Neuronal stem cell (in vitro differentiated cells): Measurements from ENCODE around the gene PLCXD3.
"Not testable (repeated sequence)": the region's sequence is repeated elsewhere in the genome, so short reads cannot be mapped to it uniquely, and the experiment has no call there.

Source experiments
- DNase-seq: peaks from one replicate; pipeline ENCODE4 v3.0.0-alpha.2; 2013; ENCODE audit warnings: low spot score
- H2AFZ ChIP-seq: one replicate; pipeline ENCODE4 v1.6.1; 2013; ENCODE audit warnings: mild to moderate bottlenecking, low read length, inconsistent platforms
- H2AK5ac ChIP-seq: 2 replicates; pipeline ENCODE4 v1.6.1; 2013; ENCODE audit warnings: low read depth, mild to moderate bottlenecking, inconsistent platforms, low read length, moderate library complexity, mixed read lengths
- H2BK120ac ChIP-seq: 2 replicates; pipeline ENCODE4 v1.6.1; 2013; ENCODE audit warnings: low read depth, mild to moderate bottlenecking, inconsistent platforms, low read length, moderate library complexity, mixed read lengths
- H2BK12ac ChIP-seq: one replicate; pipeline ENCODE4 v1.6.1; 2013; ENCODE audit warnings: low read length, inconsistent platforms
- H2BK15ac ChIP-seq: 2 replicates; pipeline ENCODE4 v1.6.1; 2013; ENCODE audit warnings: mild to moderate bottlenecking, low read length, inconsistent platforms, mixed read lengths
- H2BK5ac ChIP-seq: one replicate; pipeline ENCODE4 v1.6.1; 2013; ENCODE audit warnings: inconsistent platforms, mild to moderate bottlenecking, low read length, moderate library complexity
- H3K14ac ChIP-seq: one replicate; pipeline ENCODE4 v1.6.1; 2013; ENCODE audit warnings: low read length, inconsistent platforms
- H3K18ac ChIP-seq: 2 replicates; pipeline ENCODE4 v1.6.1; 2013; ENCODE audit warnings: low read length, inconsistent platforms
- H3K23ac ChIP-seq: 2 replicates; pipeline ENCODE4 v1.6.1; 2013; ENCODE audit warnings: low read depth, mild to moderate bottlenecking, mixed read lengths, low read length, inconsistent platforms; ENCODE audit not compliant: poor library complexity
- H3K27ac ChIP-seq: replicated peaks from 3 replicates; pipeline ENCODE4 v1.5.1; 2013; ENCODE audit warnings: low read length, inconsistent platforms
- H3K27me3 ChIP-seq, 3 experiments: 2 replicates each; pipeline ENCODE4 v1.6.1; 2013; ENCODE audit warnings: low read length in 3 of 3, mild to moderate bottlenecking in 2 of 3, inconsistent platforms in 1 of 3, low read depth in 1 of 3, mixed read lengths in 1 of 3, moderate library complexity in 1 of 3; ENCODE audit not compliant: control insufficient read depth in 3 of 3, insufficient read depth in 3 of 3
- H3K36me3 ChIP-seq, 2 donors: replicated peaks in 1 of 2; 2 replicates each; pipeline ENCODE4 v1.6.1; 2013; ENCODE audit warnings: low read length in 2 of 2; ENCODE audit not compliant: control insufficient read depth in 2 of 2, insufficient read depth in 2 of 2
- H3K4ac ChIP-seq: 2 replicates; pipeline ENCODE4 v1.6.1; 2013; ENCODE audit warnings: inconsistent platforms, mild to moderate bottlenecking, low read length, moderate library complexity
- H3K4me1 ChIP-seq, 2 donors: 1 replicate in 1 of 2; 2 replicates in 1 of 2; pipeline ENCODE4 v1.6.1; 2013; ENCODE audit warnings: low read length in 2 of 2, low read depth in 1 of 2; ENCODE audit not compliant: control insufficient read depth in 2 of 2, insufficient read depth in 1 of 2
- H3K4me2 ChIP-seq: one replicate; pipeline ENCODE4 v1.6.1; 2013; ENCODE audit warnings: mild to moderate bottlenecking, low read length, inconsistent platforms; ENCODE audit not compliant: insufficient read depth, poor library complexity, severe bottlenecking
- H3K4me3 ChIP-seq, 2 donors: 2 replicates each; pipeline ENCODE4 v1.5.1; 2013; ENCODE audit warnings: low read length in 2 of 2, mild to moderate bottlenecking in 2 of 2, inconsistent platforms in 1 of 2, moderate library complexity in 1 of 2
- H3K79me1 ChIP-seq: one replicate; pipeline ENCODE4 v1.6.1; 2013; ENCODE audit warnings: low read depth, mild to moderate bottlenecking, inconsistent platforms, low read length, moderate library complexity
- H3K9ac ChIP-seq: one replicate; pipeline ENCODE4 v1.6.1; 2013; ENCODE audit warnings: mild to moderate bottlenecking, low read depth, low read length, inconsistent platforms; ENCODE audit not compliant: poor library complexity
- H3K9me3 ChIP-seq, 2 donors: replicated peaks in 1 of 2; 2 replicates each; pipeline versions ENCODE3 to v1.6.1; 2013; ENCODE audit warnings: low read length in 2 of 2, mild to moderate bottlenecking in 2 of 2, inconsistent platforms in 1 of 2, low read depth in 1 of 2, mixed read lengths in 1 of 2, moderate library complexity in 1 of 2; ENCODE audit not compliant: control insufficient read depth in 2 of 2, insufficient read depth in 1 of 2
- H4K8ac ChIP-seq: one replicate; pipeline ENCODE4 v1.6.1; 2013; ENCODE audit warnings: low read depth, mild to moderate bottlenecking, inconsistent platforms, low read length, moderate library complexity
- H4K91ac ChIP-seq: one replicate; pipeline ENCODE4 v1.6.1; 2013; ENCODE audit warnings: low read length, low read depth, mild to moderate bottlenecking, inconsistent platforms; ENCODE audit not compliant: poor library complexity
- WGBS, 2 donors: extraction: QIAGEN DNeasy Blood & Tissue Kit; methylation state at CpG; one replicate each; pipeline ENCODE4 v1.1.7; 2013; ENCODE audit warnings: missing lambda C conversion rate in 2 of 2, mixed read lengths in 1 of 2; ENCODE audit not compliant: insufficient read length in 2 of 2, insufficient replicate concordance in 1 of 2; ENCODE audit errors: extremely low coverage in 2 of 2; 5-methylcytosine and 5-hydroxymethylcytosine counted together

Gene PLCXD3

DNA sequence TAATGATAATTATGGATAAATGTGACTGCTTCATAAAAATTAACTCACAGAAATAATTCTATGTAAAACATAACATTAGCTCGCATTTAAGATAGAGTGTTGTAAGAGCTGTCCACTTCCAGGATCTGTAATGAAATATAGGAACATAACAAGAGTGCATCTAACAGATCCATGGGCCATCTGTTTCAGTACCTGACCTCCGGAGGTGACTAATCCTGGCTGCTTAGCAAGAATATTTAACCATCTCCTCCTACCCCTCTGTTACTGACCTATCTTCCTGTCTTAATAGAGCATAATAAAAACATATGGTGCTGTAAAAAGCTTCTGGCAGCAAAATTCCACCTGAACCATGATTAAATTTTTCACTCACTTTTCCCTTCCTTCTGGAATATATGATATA is 7.1 kb downstream of the PLCXD3 start:
- no peaks in the 10 kb centered on the region for H3K9me3 ChIP-seq
- H4K91ac ChIP-seq: no peak overlapping the region
- H3K79me1 ChIP-seq: no peaks in the 10 kb centered on the region
- no peak overlapping the region for H2BK5ac ChIP-seq
- H3K27me3 ChIP-seq: peaks cover 0 to 6% (median 3%) of the 10 kb centered on the region in 3 experiments
- DNase-seq: no peak
- H3K4me1 ChIP-seq: peaks cover 0 to 10% of the 10 kb centered on the region in 2 donors
- no peak overlapping the region for H3K18ac ChIP-seq
- H3K27ac ChIP-seq: no peak overlapping the region
- H3K9ac ChIP-seq: no peak overlapping the region
- H2AK5ac ChIP-seq: no peak overlapping the region
- H2BK15ac ChIP-seq: no peak overlapping the region
- no peak overlapping the region for H4K8ac ChIP-seq
- no peak overlapping the region for H2BK120ac ChIP-seq
- H3K4ac ChIP-seq: no peak overlapping the region
- WGBS, 2 donors: no CpG with 5 or more reads among the region's 2 CpGs
- no peak overlapping the region for H3K14ac ChIP-seq
- H3K4me2 ChIP-seq: no peak overlapping the region
- H2AFZ ChIP-seq: no peak overlapping the region
- H3K4me3 ChIP-seq: no peak overlapping the region
- H2BK12ac ChIP-seq: no peak overlapping the region
- no peak overlapping the region for H3K23ac ChIP-seq
- no peaks in the 10 kb centered on the region for H3K36me3 ChIP-seq

DNA sequence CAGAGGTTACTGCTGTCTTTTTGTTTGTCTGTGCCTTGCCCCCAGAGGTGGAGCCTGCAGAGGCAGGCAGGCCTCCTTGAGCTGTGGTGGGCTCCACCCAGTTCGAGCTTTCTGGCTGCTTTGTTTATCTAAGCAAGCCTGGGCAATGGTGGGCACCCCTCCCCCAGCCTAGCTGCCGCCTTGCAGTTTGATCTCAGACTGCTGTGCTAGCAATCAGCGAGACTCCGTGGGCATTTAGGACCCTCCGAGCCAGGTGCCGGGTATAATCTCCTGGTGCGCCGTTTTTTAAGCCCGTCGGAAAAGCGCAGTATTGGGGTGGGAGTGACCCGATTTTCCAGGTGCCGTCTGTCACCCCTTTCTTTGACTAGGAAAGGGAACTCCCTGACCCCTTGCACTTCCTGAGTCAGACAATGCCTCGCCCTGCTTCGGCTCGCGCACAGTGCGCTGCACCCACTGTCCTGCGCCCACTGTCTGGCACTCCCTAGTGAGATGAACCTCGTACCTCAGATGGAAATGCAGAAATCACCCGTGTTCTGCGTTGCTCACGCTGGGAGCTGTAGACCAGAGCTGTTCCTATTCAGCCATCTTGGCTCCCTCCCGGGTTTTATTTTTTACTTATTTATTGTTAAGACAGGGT is 16.8 kb downstream of the PLCXD3 start:
- H4K91ac ChIP-seq, H3K27me3 ChIP-seq, H3K14ac ChIP-seq, H2BK5ac ChIP-seq, H3K9ac ChIP-seq, H3K4me3 ChIP-seq, H2AK5ac ChIP-seq, H3K23ac ChIP-seq, H2BK12ac ChIP-seq, H3K36me3 ChIP-seq, H3K4me1 ChIP-seq, H3K18ac ChIP-seq, DNase-seq, H3K4me2 ChIP-seq, H2BK15ac ChIP-seq, H3K9me3 ChIP-seq, H2BK120ac ChIP-seq, H3K79me1 ChIP-seq, H3K4ac ChIP-seq, H3K27ac ChIP-seq, H4K8ac ChIP-seq: not testable (repeated sequence)
- H2AFZ ChIP-seq: peak overlapping the region; percentile 29
- WGBS, 2 donors: no CpG with 5 or more reads among the region's 24 CpGs

DNA sequence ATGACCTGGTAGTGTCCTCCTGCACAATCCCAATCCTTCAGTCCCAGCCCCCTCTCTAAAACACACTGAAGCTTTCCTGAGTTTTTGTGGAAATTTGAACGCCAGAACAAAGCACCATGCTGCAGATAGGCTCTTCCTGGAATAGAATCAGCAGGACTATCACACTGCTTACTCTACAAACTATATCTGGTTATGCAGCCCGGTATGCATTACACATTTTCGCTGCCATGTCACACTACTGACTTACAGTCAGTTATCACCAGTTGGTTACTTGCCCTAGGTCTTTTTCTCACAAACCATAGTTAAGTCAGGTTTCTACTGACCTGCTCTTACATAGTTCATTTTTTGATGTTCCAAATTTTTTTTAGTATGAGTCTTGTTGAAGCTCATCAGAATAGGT is 24.9 kb downstream of the PLCXD3 start:
- Histone ChIP-seq H3K36me3 (no peaks in the 10 kb centered on the region), H3K27ac (no peak overlapping the region), H4K8ac (no peak overlapping the region), H2AK5ac (no peak overlapping the region), H4K91ac (no peak overlapping the region), H3K9ac (no peak overlapping the region), H3K4ac (no peak overlapping the region), H2BK12ac (no peak overlapping the region), H2BK15ac (no peak overlapping the region), H2BK5ac (no peak overlapping the region), H3K4me1 (no peaks in the 10 kb centered on the region), H3K14ac (no peak overlapping the region), H3K79me1 (no peaks in the 10 kb centered on the region), H3K18ac (no peak overlapping the region), H3K4me2 (no peak overlapping the region), H3K27me3 (no peaks in the 10 kb centered on the region), H3K4me3 (no peak overlapping the region), H3K9me3 (no peaks in the 10 kb centered on the region), H3K23ac (no peak overlapping the region), H2BK120ac (no peak overlapping the region), H2AFZ (no peak overlapping the region)
- WGBS, 2 donors: no CpG with 5 or more reads among the region's 3 CpGs
- DNase-seq: no peak

DNA sequence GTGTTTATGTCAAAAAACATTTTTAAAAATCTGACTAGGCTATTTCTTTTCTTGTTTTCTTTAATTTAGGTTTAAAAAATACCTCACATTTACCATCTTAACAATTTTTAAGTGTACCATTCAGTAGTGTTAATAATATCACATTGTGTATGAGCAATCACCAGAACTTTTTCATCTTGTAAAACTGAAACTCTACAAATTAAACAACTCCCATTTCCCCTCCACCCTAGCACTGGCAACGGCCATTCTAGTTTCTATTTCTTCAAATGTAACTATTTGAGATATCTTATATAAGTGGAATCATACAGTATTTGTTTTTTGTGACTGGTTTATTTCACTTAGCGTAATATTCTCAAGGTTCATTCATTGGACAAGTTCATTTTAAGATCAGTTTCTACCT is 27.7 kb downstream of the PLCXD3 start:
- no peak overlapping the region for H2AFZ ChIP-seq
- WGBS, 2 donors: no CpG with 5 or more reads among the region's 2 CpGs
- no peak overlapping the region for H3K18ac ChIP-seq
- H3K4me1 ChIP-seq: no peaks in the 10 kb centered on the region
- no peak overlapping the region for H3K4me2 ChIP-seq
- H3K9me3 ChIP-seq: no peaks in the 10 kb centered on the region
- H4K8ac ChIP-seq: no peak overlapping the region
- no peak overlapping the region for H3K23ac ChIP-seq
- H2BK15ac ChIP-seq: no peak overlapping the region
- H3K14ac ChIP-seq: no peak overlapping the region
- H3K4ac ChIP-seq: no peak overlapping the region
- H3K27ac ChIP-seq: no peak overlapping the region
- no peaks in the 10 kb centered on the region for H3K27me3 ChIP-seq
- H2BK12ac ChIP-seq: no peak overlapping the region
- no peak overlapping the region for H2BK5ac ChIP-seq
- no peak overlapping the region for H4K91ac ChIP-seq
- no peak for DNase-seq
- no peak overlapping the region for H3K9ac ChIP-seq
- H3K79me1 ChIP-seq: no peaks in the 10 kb centered on the region
- H2AK5ac ChIP-seq: no peak overlapping the region
- H3K4me3 ChIP-seq: no peak overlapping the region
- H3K36me3 ChIP-seq: no peaks in the 10 kb centered on the region
- no peak overlapping the region for H2BK120ac ChIP-seq
